CD1c-positive myeloid dendritic cell (primary cell): ENCODE results near the gene PDE11A.

Source experiments
- DNase-seq: peaks from one replicate; pipeline ENCODE4 v3.0.0-alpha.2; 2016; ENCODE audit errors: extremely low spot score

The PDE11A gene

DNA sequence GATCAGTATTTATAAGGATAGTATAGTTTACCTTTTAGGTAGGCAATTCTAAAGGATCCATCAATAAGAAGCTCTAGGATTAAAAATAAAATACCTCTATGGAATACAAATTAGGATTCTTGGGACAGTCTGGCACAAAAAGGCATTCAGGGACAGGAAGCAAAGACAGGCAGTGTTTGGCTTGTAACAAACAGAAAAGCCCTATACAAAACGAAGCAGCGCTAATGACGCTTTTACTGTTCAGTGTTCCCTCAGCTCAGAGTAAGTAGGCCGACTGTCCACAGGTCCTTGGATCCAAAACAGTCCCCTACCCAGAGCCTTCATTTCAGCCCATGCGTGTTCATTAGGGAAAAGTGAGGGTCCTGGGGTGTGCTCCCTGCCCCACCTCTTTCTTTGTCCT is 443.7 kb downstream of the PDE11A start:
- DNase-seq, result no peak

DNA sequence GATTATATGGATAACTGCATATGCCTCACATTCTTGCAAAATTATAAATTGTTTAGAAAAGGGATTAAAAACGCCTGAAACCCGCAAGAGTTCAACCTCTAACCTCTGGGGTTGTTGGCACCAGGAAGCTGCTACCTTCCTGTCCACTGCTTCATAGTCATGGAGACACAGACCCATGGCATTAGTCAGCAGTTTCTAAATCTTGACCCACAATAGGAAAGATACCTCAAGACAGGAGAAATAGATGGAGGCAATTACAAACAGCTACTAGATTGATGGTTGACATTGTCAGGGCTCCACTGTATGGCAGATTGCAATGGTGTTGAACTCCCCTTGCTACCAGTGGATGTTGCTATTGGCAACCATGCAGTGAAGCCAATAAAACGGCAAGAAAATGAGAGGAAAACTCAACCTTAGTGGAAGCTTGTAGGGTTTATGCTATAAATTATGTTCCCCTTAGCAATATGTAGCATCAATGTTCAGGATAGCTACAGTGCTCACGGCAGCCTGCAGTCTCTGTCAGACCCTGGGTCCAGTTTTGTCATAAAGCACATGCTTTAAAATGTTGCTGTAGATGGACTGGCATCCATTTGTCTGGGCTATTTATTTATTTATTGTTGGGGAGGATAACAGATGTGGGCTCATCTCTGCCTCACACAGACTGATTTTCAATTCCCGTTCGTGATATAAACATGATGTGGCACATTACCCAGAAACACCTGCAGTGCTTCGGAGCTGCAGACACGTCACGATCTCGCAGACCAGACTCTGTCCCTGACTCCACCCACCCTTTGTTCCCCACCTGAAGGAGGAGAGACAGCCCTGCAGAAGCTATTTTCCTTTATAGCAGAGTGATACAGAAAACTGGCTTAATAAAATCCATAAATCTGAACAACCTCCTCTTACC is 446.6 kb downstream of the PDE11A start:
- no peak for DNase-seq

DNA sequence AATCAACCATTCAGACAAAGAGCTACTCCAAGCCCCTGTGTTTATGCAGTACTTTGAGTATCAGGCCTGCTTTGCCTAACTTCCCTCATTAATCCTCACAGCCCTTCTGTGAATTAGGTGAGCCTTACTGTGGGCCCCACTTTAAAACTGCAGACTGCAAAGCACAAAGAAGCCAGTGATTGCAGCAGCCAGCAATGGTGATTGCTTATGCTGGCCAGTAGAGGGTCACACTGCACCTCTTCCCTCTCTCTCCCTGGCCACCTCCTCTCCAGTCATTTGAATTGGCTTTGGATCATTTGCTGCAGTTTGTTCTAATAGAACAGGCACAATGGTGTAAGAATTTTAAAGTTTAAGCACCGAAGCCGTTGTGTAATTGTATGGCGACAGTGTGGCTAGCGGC is 450.1 kb downstream of the PDE11A start:
- no peak for DNase-seq

DNA sequence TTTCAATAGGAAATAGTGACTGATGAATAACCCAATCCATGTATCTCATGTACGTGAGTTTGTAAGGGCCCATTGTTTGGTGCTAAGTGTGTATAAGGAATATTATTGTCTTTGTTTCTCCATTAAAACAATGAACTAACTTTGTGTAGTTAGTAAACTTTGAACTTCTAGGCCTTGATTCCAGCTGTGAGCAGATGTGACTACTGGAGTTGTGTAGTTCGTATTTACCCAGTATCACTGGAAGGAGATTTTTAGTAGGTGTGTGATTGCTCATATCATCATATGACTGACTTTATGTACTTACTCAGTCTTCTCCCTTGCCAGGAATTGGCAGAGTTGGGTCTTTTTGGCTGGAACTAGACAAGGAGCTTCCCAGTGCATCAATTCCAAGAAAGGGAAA is 452.6 kb downstream of the PDE11A start:
- no peak for DNase-seq

DNA sequence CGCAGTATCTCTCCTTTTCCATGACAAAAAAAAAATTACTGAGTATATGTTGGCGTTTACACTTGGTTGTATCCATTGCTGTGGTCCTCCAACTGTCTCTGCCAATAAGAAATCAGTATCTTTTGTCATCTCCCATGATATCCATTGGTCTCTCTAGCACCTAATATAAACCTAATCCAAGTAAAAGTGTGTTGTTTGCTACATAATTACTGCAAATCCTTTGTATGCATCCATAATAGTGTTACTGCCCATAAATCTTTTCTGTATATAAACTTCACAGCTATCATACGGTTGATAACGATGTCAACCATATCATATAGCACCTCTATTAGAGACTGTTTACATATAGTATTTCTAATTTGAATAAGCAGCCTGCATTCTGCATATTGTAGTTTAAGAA is 453.1 kb downstream of the PDE11A start:
- no peak for DNase-seq

DNA sequence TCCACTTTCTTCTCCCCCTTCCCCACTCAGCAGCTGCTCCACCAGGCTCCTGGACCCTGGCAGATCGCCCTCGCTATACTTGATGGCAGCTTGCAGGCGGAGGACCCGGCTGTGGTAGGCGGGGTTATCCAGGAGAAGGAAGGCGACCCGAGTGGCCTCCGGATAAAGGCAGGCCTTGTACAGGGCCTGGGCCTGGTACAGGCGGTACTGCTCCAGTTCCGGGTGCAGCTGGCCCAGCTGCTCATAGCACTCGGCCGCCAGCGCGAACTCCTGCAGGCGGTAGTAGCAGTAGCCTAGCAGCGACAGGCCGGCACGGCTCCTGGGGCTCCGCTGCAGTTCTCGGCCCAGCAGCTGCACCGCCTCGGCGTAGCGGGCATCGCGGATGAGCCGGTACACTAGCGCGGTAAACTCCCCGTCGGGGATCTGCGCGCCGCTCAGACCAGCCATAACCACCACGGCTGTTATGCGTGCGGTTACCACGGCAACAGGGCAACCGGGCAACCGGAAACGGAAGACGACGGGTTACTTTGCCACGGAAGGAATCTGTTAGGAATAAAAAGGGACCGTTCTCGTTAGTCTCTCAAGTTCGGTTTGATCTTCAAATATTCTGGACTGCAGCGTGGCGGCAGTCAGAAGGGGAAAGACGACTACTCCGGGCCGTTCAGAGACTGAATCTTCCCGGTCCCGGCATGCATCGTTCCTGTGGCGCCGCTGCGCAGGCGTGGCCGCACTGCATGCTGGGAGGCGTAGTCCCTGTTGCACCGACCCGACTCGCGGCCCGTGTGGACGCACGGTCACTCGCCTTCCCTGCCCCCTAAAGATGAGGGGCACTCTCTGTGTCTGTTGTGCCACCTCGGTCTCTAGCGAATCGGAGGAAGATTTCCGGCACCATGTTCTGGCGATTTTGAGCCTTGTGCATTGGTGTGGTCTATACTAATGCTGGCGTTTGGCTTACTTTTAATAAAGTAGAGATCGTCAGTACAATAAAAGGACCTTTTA is 454.0 kb downstream of the PDE11A start:
- DNase-seq, result peak; percentile 95

DNA sequence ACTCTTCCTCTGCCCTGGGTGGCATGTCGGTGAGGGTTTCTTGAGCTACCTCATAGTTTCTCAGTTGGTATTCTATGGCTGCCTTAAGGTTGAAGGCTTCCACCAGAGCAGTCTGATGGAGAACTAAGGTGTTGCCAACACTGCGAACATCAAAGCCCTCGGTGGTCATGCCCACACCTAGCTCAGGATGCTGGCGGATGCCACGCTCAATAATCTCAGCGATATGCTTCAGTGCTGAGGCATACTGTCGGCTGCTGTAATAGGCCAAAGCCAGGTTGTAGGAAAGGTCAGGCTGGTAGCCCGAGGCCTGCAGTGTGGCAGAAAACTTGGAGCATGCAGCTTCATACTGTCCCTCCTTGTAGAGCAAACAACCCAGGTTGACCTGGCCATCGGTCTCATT is 454.7 kb downstream of the PDE11A start:
- DNase-seq, result no peak

DNA sequence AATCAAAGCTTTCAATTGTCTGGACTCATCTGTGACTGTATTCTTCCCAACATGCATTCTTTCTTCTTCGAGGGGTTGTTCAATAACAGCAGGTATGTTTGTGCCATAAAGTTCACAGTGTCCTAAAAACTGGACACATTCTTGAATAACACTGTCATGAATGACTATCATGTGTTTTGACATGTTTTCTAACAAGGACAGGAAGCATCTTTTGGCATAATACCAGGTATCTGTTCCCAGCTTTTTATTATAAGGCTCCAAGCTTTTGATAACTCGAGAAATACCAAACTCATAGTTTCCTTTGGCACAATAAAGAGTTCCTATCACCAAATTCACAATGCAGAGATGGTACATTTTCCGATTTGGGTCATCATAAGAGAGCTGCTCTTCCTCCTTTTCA is 455.8 kb downstream of the PDE11A start:
- DNase-seq, result no peak

DNA sequence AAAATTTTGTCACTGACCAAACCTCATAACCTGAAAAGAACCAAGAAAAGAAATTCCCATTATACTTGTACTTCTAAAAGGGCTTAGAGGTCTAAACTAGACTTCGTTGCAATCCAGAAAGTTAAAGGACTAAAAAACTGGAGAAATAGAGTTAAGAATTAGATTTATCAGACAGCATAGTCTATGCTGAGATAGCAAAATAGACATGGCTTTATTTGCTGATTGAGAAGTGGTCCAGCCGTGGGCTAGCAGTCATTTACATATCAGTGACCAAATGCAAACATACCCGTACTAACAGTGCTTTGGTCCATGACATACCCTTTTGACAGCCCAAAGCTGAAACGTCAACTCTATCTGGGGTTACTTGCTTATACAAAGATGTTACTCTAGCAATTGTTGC is 456.5 kb downstream of the PDE11A start:
- no peak for DNase-seq

DNA sequence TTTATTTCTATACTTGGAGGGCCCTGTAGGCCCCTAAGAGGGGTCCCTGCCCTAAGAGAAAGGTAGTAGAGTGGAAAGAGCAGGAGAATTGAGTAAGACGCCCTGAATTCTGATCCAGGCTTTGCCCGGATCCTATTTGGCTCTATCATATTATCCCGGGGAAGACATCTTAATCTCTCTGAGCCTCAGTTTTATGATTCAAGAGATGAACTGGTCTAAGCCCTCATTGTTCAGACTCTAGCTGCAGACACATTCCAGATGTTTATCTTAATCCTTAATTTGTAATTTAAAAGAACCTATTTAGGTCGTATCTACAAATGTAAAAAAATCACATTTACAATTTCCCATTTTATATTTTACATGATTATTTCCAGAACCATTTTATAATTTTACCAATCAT is 459.9 kb downstream of the PDE11A start:
- no peak for DNase-seq

DNA sequence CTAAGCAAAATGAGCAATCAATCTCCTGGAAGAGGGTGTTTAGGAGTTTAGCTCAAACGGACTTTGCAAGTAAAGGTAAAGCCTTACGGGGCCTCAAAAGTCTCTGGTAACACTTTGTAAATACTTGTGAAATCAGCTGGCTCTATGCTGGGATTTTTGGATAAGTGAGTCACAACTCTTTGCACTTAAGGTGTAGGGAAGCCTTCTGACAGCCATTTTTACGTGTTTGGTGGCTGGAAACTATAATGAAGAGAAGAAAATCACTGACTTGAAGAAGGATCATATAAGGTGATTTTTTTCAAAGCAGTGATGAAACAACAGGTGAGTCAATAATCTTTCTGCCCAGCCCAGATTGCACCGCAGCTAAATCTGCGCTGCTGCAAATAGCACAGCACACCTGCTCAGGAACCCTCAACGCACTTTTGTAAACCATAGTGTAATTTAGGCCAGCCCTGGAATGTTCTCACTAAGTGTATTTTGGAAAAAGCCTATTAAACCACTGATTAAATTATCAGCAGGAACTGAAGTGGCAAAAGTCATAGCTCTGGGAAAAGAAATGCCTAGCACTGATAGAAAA is 461.2 kb downstream of the PDE11A start:
- DNase-seq, result no peak

DNA sequence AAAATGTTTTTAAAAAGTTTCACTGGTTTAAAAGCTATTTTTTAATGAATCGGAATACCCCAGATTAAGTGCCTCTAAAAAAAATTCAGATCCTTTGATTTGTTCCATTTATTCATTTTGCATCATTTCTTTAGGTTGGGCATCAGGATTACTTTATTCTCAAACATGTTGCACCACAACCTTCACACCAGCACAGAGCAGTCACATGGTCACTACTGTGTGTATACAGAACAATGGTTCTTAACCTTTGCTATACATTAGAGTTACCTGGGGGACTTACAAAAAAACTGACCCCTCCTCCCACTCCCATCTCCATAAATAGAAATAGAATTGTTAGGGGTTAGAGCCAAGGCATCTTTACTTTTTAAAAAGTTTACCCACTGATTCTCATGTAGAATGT is 461.8 kb downstream of the PDE11A start:
- no peak for DNase-seq

DNA sequence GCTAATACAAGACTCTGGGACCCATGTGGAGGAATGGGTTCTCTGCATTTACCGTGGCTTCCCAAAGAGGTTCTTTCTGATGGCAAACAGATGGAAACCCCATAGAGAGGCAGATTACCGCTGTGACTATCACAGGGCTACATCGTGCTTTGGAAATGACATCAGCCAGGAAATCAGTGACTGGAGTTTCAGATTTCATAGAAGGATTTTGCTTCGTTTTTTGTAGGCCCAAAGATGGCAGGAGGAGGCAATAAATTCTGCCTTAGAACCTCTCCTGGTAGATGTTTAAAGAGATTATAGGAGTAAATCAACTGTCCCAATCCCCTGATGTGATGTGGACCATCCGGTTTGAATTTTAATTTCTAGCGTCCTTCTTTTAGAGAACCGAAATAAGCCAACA is 465.9 kb downstream of the PDE11A start:
- DNase-seq, result no peak

DNA sequence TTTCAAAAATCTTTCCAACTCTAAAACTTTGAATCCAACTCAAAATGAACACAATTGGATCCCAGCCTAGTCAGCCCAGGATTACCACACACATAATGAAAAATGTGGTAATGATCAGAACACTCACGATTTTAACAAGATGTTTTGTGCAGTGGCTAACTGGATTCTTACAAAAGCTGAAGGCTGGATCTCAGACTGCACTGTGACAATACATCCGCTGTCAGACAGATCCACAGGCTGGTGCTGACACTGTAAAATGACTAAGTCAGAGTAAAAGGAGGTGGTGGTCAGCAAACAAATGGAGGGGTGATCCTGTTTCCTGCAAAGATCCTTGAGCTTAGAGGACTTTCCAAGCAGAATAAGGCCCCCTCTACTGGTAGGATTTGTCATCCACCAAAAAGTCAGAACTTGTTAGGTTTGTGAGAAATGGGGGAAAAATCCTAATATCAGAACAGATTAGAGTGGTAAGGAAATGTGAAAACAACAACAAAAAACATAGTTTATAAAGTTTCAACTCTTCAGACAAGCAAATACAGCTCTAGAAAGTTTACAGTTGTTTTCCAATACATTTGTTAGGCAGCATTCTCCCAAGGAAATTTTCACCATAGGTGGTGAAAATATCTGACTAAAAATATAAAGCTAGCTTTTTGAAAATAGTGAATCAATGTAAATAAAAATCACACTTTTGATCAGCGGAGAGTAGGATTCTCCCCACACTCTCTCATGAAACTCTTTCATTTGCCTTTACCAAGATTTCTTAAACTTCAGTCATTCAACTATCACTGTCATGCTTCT is 468.1 kb downstream of the PDE11A start:
- peak; percentile 29 for DNase-seq

DNA sequence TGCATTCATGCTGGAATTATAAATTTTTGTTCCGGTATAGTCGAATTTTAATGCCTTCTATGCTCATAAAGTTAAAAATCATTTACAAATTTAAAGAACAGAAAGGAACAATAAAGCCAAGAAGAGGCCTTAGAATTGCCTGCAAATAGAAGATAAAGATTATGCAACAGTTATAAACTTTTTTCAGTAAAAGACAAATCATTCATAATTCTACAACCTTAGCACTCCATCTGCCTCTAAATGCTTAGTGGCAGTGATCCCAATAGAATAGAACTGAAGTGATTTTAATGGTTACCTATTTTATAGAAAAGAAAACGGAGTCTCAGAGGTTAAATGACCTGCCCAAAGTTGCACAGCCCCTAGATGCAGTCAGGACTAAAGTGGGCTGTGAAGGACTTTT is 468.8 kb downstream of the PDE11A start:
- DNase-seq, result no peak

DNA sequence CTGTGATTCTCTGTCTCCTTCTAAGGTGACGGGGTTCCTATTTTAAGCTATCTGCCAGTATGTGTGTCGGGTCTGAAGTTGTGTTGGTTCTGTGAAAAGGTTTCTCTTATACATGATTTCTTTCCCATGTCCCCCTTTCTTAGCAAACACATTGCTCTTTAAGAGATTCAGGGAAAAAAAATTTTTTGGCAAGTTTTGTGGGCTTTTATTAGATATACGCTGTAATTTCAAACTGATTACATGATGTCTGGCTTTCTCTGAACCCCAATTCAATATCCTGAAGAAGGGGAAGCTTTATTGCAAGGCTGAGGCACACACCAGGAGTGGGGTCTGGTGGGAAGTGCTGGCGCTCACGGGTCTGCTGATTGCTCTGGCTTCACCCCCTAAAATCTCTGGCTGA is 469.4 kb downstream of the PDE11A start:
- no peak for DNase-seq

DNA sequence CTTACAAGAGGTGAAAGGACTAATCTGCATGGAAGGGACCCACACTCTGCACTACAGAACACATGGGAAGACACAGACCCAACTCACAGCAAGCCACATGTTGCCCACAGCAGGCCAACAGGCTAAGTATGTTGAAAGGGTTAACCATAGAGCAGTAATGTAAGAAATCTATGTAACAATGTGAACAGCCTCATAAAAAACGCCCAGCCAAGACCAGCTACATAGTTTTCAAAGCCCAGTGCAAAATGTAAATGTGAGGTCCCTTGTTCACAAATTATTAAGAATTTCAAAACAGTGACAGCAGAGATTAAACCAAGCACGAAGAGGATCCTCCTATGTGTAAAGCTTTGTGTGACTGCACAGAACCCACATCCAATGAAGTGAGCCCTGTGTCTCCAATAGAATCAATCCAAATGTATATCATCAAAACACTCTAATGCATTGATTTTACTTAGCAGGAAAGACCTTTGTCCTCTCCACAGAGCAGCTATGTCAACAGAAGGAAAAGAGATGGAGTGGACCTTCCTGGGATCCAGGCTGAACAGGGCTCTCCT is 469.9 kb downstream of the PDE11A start:
- no peak for DNase-seq

DNA sequence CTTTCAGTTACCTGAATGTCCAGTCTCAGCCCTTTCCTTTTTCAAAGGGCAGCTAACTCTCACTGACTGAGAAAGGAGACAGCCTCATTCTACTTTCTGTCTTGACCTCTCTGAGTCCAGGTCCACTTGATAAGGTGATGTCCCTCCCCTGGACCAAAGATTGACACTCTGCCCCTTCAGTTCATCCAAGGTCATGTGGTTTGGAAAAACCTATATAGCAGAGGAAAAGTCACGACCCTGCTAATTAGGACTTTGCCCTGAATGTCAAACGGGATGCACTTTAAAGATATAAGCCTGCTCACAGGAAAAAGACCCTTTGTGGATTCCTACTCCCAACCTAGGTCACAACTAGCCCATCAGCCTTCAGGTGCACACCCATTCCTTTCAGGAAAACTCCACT is 471.7 kb downstream of the PDE11A start:
- no peak for DNase-seq

DNA sequence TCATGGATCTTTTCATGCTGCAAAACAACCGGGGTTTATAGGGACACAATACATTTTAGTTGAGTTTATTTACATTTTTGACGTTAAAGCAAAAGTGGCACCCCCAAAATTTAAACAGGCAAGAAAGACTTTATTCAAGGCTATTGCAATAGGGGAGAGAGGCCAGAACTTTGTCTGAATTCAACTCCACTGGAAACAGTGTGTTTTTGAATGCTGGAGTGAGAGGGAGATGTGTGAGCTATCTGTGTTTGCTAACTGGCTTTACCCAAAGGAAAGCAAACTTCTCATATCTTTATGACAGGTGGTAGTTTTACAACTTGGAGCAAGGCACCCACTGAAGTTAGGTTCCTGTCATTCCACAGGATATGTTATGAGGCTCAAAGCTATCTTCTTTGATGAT is 472.6 kb downstream of the PDE11A start:
- no peak for DNase-seq

DNA sequence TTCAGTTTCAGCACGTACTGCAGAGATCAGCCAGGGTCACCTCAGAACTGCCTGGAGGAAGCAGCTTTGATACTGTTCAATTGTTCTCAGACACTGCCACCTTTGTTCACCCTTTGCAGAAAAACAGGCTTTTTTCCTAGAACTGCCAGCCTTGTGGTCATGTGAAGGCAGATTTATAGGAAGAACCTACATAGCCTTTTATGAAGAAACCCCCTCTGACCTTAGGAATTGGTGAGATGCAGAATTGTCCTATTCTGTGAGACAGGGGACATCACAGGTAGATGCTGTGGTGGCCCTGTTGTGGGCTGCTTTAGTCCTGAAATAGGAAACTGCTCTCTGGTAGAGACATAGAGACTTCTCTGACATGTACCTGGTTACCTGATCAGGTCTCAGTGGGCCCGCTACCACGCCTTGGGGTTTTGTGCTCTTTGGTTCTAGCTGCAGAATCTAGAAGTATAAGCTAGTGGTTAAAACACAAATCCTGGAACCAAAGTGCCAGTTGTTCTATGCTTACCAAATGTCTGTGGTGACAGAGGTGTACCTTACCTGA is 473.4 kb downstream of the PDE11A start:
- DNase-seq, result no peak
